ENCODE results near the gene ODF4. TPM values are rescaled to one million over a fixed set of nuclear protein-coding genes. Genes with fewer than 3 reads are reported as not detected.

Gene ODF4
- total and polyA plus RNA-seq, 2 of the 13 experiments (the other 11 are each of a cell fraction or from before 2014, with no cell fraction given): not detected

Small RNA genes within 50 kb of the gene (small RNA-seq; reads per million reads assigned to genes)
- gene RF00265 (ENCODE audit: insufficient read depth in 2 of 3, insufficient read length in 3 of 3, low read depth in 2 of 3, low replicate concordance in 1 of 3): 0 reads per million in 3 experiments

Other genes starting within 250 kb of the ODF4 start
- not detected in 2 replicates for gene ALOXE3, start 221.3 kb upstream of the ODF4 start, total RNA-seq (2016; rRNA removed; fragmentation: Illumina TruSeq; extraction: Trizol)
- 0.07 TPM in 1 of 2 replicates, not detected in the other for gene ALOXE3, start 221.3 kb upstream of the ODF4 start, polyA plus RNA-seq (2011; rRNA removed)
- not detected in 2 replicates for gene HES7, start 215.7 kb upstream of the ODF4 start, total RNA-seq (2016; rRNA removed; fragmentation: Illumina TruSeq; extraction: Trizol)
- not detected in 2 replicates for gene HES7, start 215.7 kb upstream of the ODF4 start, polyA plus RNA-seq (2011; rRNA removed)
- 2.6 and 5.5 TPM in 2 replicates for gene PER1, start 187.4 kb upstream of the ODF4 start, total RNA-seq (2016; rRNA removed; fragmentation: Illumina TruSeq; extraction: Trizol)
- 3.6 and 5.2 TPM in 2 replicates for gene PER1, start 187.4 kb upstream of the ODF4 start, polyA plus RNA-seq (2011; rRNA removed)
- 2.0 and 3.9 TPM in 2 replicates for gene VAMP2, start 176.9 kb upstream of the ODF4 start, total RNA-seq (2016; rRNA removed; fragmentation: Illumina TruSeq; extraction: Trizol)
- gene VAMP2, start 176.9 kb upstream of the ODF4 start, polyA plus RNA-seq (2011; rRNA removed): 17.2 and 19.6 TPM in 2 replicates
- gene TMEM107, start 163.5 kb upstream of the ODF4 start, total RNA-seq (2016; rRNA removed; fragmentation: Illumina TruSeq; extraction: Trizol): 3.8 and 15.3 TPM in 2 replicates
- gene TMEM107, start 163.5 kb upstream of the ODF4 start, polyA plus RNA-seq (2011; rRNA removed): 4.5 and 7.2 TPM in 2 replicates
- 5.1 and 5.3 TPM in 2 replicates for gene BORCS6, start 149.7 kb upstream of the ODF4 start, total RNA-seq (2016; rRNA removed; fragmentation: Illumina TruSeq; extraction: Trizol)
- gene BORCS6, start 149.7 kb upstream of the ODF4 start, polyA plus RNA-seq (2011; rRNA removed): 2.0 and 3.2 TPM in 2 replicates
- gene AURKB, start 129.3 kb upstream of the ODF4 start, total RNA-seq (2016; rRNA removed; fragmentation: Illumina TruSeq; extraction: Trizol): 67.7 and 75.3 TPM in 2 replicates
- 21.8 and 29.5 TPM in 2 replicates for gene AURKB, start 129.3 kb upstream of the ODF4 start, polyA plus RNA-seq (2011; rRNA removed)
- 5.4 and 7.2 TPM in 2 replicates for gene CTC1, start 91.8 kb upstream of the ODF4 start, total RNA-seq (2016; rRNA removed; fragmentation: Illumina TruSeq; extraction: Trizol)
- 18.9 and 22.0 TPM in 2 replicates for gene CTC1, start 91.8 kb upstream of the ODF4 start, polyA plus RNA-seq (2011; rRNA removed)
- 42.8 and 58.2 TPM in 2 replicates for gene PFAS, start 90.6 kb upstream of the ODF4 start, total RNA-seq (2016; rRNA removed; fragmentation: Illumina TruSeq; extraction: Trizol)
- 45.7 and 49.4 TPM in 2 replicates for gene PFAS, start 90.6 kb upstream of the ODF4 start, polyA plus RNA-seq (2011; rRNA removed)
- gene RANGRF, start 51.2 kb upstream of the ODF4 start, total RNA-seq (2016; rRNA removed; fragmentation: Illumina TruSeq; extraction: Trizol): 18.6 and 21.3 TPM in 2 replicates
- 40.7 and 48.4 TPM in 2 replicates for gene RANGRF, start 51.2 kb upstream of the ODF4 start, polyA plus RNA-seq (2011; rRNA removed)
- gene SLC25A35, start 44.4 kb upstream of the ODF4 start, total RNA-seq (2016; rRNA removed; fragmentation: Illumina TruSeq; extraction: Trizol): 0.28 and 0.91 TPM in 2 replicates
- gene SLC25A35, start 44.4 kb upstream of the ODF4 start, polyA plus RNA-seq (2011; rRNA removed): 1.1 and 1.8 TPM in 2 replicates
- not detected in 2 replicates for gene ARHGEF15, start 29.6 kb upstream of the ODF4 start, total RNA-seq (2016; rRNA removed; fragmentation: Illumina TruSeq; extraction: Trizol)
- gene ARHGEF15, start 29.6 kb upstream of the ODF4 start, polyA plus RNA-seq (2011; rRNA removed): not detected in 2 replicates
- gene RPL26, start 43.4 kb downstream of the ODF4 start, total RNA-seq (2016; rRNA removed; fragmentation: Illumina TruSeq; extraction: Trizol): 2,817 and 3,645 TPM in 2 replicates
- 3,026 and 3,529 TPM in 2 replicates for gene RPL26, start 43.4 kb downstream of the ODF4 start, polyA plus RNA-seq (2011; rRNA removed)
- gene RNF222, start 58.0 kb downstream of the ODF4 start, total RNA-seq (2016; rRNA removed; fragmentation: Illumina TruSeq; extraction: Trizol): not detected in 2 replicates
- 0.04 TPM in 1 of 2 replicates, not detected in the other for gene RNF222, start 58.0 kb downstream of the ODF4 start, polyA plus RNA-seq (2011; rRNA removed)
- gene NDEL1, start 96.0 kb downstream of the ODF4 start, total RNA-seq (2016; rRNA removed; fragmentation: Illumina TruSeq; extraction: Trizol): 47.8 and 59.8 TPM in 2 replicates
- 119 and 153 TPM in 2 replicates for gene NDEL1, start 96.0 kb downstream of the ODF4 start, polyA plus RNA-seq (2011; rRNA removed)